Eye (tissue), 1 donor: Measurements from ENCODE around the gene CCDC97.

Source experiments
- DNase-seq: peaks from one replicate; pipeline ENCODE4 v3.0.0-alpha.2; 2015

Gene CCDC97

DNA sequence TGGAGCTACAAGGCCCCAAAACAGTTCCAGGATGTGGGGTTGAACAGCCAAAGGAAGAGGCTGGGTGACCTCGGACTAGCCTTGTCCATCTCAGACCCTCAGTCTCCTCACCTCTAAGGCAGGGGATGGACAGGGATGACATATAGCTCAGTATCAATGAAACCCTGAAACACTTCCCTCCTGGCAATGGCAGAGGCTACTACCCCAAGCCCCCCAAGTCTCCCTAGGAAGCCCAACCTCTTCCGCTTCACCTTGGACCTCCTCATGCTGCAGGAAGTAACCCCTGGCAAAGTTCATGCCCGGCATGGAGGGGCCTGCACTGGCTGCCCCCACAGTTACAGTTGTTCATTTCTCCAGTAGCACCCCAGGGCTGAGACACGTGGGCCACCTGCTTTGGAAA is 10.6 kb downstream of the CCDC97 start:
- no peak for DNase-seq

DNA sequence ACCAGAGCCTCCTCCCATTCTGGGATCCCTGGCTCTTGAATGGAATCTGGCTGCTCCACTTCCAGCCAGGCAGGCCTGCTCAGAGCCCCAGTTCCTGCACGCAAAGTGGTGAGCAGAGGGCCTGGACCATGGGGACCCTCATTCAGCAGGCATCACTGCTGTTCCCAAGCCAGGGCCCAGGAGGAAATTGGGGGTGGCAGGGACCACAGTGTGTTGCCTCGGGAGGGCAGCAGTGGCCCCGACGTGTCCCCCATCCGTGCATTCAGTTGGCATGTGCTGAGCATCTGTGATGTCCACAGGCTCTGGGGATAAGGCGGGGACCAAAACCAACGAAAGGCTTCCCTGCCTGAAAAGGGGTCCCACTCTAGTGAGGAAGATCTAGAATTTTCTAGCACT is 11.2 kb downstream of the CCDC97 start:
- DNase-seq: no peak

DNA sequence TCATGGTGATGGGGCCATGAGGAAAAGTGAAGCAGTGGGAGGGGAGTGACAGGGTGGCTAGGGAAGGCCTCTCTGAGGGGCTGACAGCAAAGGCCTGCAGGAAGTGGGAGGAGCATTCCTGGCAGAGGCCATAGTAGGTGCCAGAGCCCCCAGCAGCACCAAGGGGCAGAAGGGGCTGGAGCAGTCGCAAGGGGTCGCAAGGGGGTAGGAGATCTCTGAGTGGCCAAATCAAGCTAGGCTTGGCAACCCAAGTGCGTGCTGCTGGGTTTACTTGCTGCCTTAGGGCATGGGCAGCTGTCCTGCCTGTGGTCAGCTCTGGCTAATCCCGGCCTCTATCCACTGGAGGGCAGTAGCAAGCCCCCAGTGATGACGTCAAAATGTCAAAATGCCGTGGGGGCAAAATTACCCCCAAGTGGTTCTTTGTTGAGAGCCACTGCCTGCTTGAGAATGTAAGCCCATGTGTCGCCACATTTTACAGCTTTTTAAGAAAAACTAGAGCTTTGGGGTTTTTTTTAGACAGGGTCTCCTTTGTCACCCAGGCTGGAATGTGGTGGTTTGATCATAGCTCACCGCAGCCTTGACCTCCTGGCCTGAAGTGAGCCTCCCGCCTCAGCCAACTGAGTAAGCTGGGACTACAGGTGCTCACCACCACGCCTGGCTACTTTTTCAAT is 11.8 kb downstream of the CCDC97 start:
- DNase-seq: peak; percentile 83

- DNase-seq: no peak
Measured at GRCh38 chr19:41322451-41322850, 12.5 kb downstream of the CCDC97 start.

- peak; percentile 16 for DNase-seq
Measured at GRCh38 chr19:41323023-41323422, 13.1 kb downstream of the CCDC97 start.

DNA sequence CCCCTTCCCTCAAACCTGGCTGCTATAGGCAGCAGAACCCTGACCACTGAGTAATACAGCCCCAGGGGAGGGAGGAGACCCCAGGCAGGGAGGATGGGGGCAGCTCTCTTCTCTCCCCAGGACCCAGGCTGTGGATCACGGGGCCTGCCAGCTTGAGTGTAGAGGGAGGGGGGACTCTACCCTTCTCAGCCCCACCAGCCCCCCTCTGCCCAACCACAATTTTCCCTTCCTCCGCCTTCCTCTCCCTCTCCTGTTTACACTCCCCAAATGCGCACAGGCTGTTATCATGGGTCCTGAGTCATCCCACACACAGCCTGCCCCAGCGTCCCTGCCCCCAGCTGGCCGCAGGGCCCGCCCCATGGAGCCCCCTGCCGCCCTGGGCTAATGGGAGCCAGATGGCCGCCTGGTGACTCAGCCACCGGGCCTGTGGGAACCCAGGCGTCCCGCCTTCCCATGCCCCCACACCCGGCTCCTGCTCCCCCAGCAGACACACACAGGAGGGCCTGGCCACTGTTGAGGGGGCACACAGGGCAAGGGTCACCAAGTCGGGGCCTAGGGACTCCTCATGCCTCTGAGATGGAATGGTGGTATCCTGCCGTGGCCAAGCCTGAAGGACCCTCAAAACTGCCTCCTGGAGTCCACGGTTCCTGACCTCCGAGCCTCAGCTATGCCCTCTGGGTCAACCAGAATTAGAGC is 13.6 kb downstream of the CCDC97 start:
- DNase-seq: peak; percentile 46

DNA sequence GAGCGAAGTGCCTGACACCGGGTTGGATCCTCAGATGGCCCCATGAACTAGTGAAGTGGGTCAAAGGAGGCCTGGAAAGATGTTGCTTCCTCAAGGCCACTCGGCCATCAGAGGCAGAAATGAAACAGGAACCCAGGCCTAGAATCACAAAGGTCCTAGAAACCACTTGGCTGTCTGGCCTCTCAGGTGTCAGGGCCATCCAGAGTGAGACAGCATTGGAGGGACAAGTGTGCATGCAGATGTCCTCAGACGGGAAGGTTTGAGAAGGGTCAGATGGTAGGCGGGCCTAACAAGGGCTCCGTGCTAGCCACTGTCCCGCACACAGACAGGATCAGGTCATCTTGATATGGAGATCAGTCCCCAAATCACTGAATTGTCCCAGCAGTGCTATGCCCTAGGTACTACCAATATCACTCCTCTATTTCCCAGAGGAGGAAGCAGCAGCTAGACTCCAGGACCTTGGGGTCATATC is 14.3 kb downstream of the CCDC97 start:
- DNase-seq: no peak

DNA sequence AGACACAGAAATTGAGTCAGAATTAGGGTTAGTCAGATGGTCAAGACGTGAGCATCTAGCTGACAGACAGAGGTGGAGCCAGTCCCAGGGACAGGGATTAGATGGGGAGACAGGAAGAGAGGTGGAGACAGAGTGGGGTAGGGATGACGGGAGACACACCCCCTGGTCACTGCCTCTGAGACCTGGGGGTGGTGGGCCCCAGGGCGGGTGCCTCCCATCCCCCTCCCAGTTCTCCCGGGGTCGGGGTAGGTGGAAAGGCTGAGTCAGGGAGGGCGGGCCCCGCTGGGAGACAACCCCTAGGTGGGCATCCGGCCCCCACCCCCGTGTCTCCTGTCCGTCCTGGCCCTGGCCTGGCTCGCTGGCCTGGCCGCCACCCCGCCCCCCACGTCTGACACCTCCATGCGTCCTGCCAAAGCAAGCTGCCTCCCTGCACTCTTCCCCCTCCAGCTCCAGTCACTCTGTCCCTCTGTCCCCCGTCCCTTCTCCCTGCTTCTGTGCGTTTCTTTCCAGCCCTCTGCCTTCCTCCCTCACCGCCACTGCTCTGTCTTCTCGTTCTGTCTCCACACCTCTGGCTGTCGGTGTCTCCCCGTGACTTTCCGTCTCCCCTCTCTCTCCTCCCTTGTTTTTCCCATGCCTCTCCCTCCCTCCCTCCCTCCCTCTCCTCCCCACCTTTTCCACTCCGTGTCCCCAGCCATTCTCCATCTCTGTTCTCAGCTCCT is 15.1 kb downstream of the CCDC97 start:
- peak; percentile 33 for DNase-seq

- DNase-seq: peak; percentile 56
Measured at GRCh38 chr19:41325640-41325946, 15.6 kb downstream of the CCDC97 start.

DNA sequence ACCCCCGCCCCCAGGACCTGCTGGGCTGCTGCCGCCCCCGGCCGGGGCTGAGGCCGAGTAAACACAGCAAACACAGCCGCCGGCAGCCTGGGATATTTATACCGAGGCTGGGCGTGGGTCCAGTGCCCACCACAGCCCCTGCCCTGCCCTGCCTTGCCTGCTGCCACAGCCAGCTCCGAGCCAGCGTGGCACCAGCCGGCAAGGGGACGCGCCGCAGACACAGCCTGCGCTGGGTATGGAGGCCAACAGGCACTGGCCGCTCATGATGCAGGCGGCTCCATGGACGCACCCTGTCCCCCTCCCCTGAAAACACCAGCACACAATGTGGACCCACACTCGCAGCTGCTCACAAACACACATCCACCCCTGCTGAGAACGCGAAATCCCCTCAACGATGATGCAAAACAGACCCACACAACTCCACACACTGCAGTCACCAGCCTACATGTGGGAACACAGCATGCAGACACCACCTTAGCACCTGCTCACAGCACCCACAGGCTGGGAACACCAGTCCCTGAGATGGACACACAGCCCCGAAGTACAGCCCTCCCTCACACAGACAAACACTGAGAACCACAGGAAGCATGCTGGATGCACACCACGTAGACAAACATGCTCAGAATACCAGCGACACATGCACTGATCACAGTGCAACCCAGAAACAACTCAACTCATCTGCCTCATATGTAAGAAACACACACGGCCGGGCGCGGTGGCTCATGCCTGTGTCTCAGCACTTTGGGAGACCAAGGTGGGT is 16.2 kb downstream of the CCDC97 start:
- peak; percentile 44 for DNase-seq

- DNase-seq: peak; percentile 16
Measured at GRCh38 chr19:41327076-41327575, 17.2 kb downstream of the CCDC97 start.

GRCh38 chr19:41327576-41328156 is 17.7 kb downstream of the CCDC97 start:
- DNase-seq: peak; percentile 14

DNA sequence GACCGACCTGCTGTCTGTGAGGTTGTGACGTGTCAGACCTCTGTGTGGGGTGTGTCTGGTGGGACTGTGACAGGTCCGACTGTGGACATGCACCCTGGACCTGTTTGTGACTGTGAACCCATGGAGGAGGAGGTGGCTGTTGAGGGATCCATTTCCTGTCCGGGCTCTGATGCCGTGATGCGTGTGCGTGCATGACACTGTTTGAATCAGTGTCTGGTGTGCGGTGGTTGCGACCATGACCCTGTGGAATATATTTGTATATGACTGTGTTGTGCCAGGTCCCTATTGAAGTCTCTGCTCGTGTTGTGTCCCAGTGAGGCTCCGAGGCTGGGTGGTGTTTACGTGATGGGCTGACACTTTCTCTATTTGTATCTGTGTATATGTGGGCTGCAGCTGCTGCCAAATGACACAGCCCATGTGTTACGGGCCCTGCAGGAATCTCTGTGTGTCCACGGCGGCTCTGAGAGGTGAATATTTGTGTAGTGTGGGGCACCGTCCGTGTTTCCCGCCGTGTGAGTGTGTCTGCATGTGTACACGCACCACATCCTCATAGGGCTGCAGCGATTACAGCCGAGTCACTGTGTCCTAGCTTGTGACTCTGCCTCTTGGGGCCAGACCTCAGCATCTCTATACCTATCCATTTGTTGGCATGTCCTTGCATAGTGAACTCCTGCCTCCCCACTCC is 18.3 kb downstream of the CCDC97 start:
- DNase-seq: peak; percentile 14

- DNase-seq: no peak
Measured at GRCh38 chr19:41328842-41329225, 18.9 kb downstream of the CCDC97 start.

- DNase-seq: peak; percentile 16
Measured at GRCh38 chr19:41330481-41330880, 20.5 kb downstream of the CCDC97 start.

DNA sequence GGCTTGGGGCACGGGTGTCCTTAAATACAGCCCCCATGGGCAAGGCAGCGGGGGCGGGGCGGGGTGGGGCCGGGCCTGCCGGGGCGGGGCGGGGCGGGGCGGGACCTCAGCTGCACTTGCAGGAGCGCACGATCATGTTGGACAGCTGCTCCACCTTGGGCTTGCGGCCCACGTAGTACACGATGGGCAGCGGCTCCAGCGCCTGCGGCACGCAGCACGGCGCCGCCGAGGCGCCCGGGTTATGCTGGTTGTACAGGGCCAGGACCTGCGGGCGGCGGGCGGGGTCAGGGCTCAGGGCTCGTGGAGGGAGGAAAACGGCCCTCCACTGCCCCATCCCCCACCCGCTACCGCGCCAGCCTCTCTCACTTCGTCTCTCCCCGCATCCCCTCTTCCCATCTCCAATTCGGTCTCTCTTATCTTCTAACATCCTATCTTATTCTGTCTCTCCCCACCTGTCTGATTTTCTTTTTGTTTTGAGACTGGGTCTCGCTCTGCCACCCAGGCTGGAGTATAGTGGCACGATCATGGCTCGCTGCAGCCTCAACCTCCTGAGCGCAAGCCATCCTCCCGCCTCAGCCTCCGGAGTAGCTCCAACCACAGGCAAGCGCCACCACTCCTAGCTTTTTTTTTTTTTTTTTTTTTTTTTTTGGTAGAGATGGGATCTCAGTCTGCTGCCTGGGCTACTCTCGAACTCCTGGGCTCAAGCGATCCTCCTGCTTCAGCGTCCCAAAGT is 21.1 kb downstream of the CCDC97 start:
- peak; percentile 25 for DNase-seq

- no peak for DNase-seq
Measured at GRCh38 chr19:41332000-41332399, 22.0 kb downstream of the CCDC97 start.

GRCh38 chr19:41332468-41332867 is 22.5 kb downstream of the CCDC97 start:
- DNase-seq: no peak

GRCh38 chr19:41334793-41335192 is 24.8 kb downstream of the CCDC97 start:
- DNase-seq: no peak

- no peak for DNase-seq
Measured at GRCh38 chr19:41335467-41335866, 25.5 kb downstream of the CCDC97 start.

DNA sequence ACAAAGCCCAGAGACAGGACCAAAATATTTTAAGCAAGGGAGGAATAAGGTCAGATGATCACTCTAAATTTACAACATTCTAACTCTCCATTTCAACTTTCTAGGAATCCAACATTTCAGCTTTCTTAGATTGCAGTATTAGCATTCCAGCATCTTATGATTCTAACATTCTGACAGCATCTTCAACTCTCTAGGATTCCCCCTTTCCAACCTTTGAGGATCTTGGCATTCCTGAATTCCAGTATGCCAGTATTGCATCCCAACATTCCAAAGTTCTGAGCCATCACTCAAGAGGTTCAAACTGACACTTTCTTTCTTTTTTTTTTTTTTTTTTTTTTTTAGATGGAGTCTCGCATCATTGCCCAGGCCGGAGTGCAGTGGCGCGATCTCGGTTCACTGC is 30.0 kb downstream of the CCDC97 start:
- DNase-seq: no peak
